H9 (cell line): ENCODE measurements around the gene DNAH11. TPM values are rescaled to one million over a fixed set of nuclear protein-coding genes. Genes with fewer than 3 reads are reported as not detected.

Source experiments
- DNase-seq: peaks from one replicate; pipeline ENCODE4 v3.0.0-alpha.2; 2017
- H2AFZ ChIP-seq: one replicate; pipeline ENCODE4 v1.6.1; 2013; ENCODE audit warnings: mild to moderate bottlenecking, low read length, control low read depth, moderate library complexity
- H2AK5ac ChIP-seq: 2 replicates; pipeline ENCODE4 v1.6.1; 2013; ENCODE audit warnings: low read length, control low read depth, mixed read lengths; ENCODE audit not compliant: insufficient read length
- H2BK120ac ChIP-seq: one replicate; pipeline ENCODE4 v1.6.1; 2013; ENCODE audit warnings: low read depth, mild to moderate bottlenecking, low read length, control low read depth, inconsistent platforms; ENCODE audit not compliant: poor library complexity, severe bottlenecking
- H2BK12ac ChIP-seq: 2 replicates; pipeline ENCODE4 v1.6.1; 2013; ENCODE audit warnings: low read length, control low read depth, mixed read lengths, low read depth; ENCODE audit not compliant: insufficient read length
- H2BK15ac ChIP-seq: 2 replicates; pipeline ENCODE4 v1.6.1; 2013; ENCODE audit warnings: low read depth, low read length, control low read depth
- H2BK20ac ChIP-seq: one replicate; pipeline ENCODE4 v1.6.1; 2013; ENCODE audit warnings: low read depth, mild to moderate bottlenecking, low read length, control low read depth, inconsistent platforms; ENCODE audit not compliant: poor library complexity, severe bottlenecking
- H2BK5ac ChIP-seq: 2 replicates; pipeline ENCODE4 v1.6.1; 2013; ENCODE audit warnings: low read length, control low read depth, mixed read lengths; ENCODE audit not compliant: insufficient read length
- H3K14ac ChIP-seq: 2 replicates; pipeline ENCODE4 v1.6.1; 2013; ENCODE audit warnings: low read length, control low read depth; ENCODE audit not compliant: insufficient read depth
- H3K18ac ChIP-seq: 2 replicates; pipeline ENCODE4 v1.6.1; 2013; ENCODE audit warnings: low read depth, mild to moderate bottlenecking, mixed read lengths, low read length, control low read depth; ENCODE audit not compliant: insufficient read length
- H3K23ac ChIP-seq: 2 replicates; pipeline ENCODE4 v1.6.1; 2013; ENCODE audit warnings: low read length, control low read depth, mixed read lengths, low read depth; ENCODE audit not compliant: insufficient read length
- H3K23me2 ChIP-seq: 2 replicates; pipeline ENCODE4 v1.6.1; 2013; ENCODE audit warnings: low read depth, mild to moderate bottlenecking, mixed read lengths, low read length, control low read depth; ENCODE audit not compliant: insufficient read length, poor library complexity, severe bottlenecking
- H3K27ac ChIP-seq: 2 replicates; pipeline ENCODE4 v1.5.1; 2013; ENCODE audit warnings: low read length, control low read depth, mixed read lengths, low read depth; ENCODE audit not compliant: insufficient read length
- H3K27me3 ChIP-seq: 2 replicates; pipeline ENCODE4 v1.6.1; 2013; ENCODE audit warnings: low read length, control low read depth, inconsistent platforms; ENCODE audit not compliant: insufficient read depth
- H3K4ac ChIP-seq: 2 replicates; pipeline ENCODE4 v1.6.1; 2013; ENCODE audit warnings: low read depth, mild to moderate bottlenecking, control low read depth, inconsistent platforms, low read length, moderate library complexity
- H3K4me1 ChIP-seq: 2 replicates; pipeline ENCODE4 v1.6.1; 2013; ENCODE audit warnings: low read length, control low read depth, inconsistent platforms; ENCODE audit not compliant: insufficient read depth
- H3K4me2 ChIP-seq: 2 replicates; pipeline ENCODE4 v1.6.1; 2013; ENCODE audit warnings: low read length, control low read depth, mixed read lengths; ENCODE audit not compliant: insufficient read length, insufficient read depth
- H3K56ac ChIP-seq: 2 replicates; pipeline ENCODE4 v1.6.1; 2013; ENCODE audit warnings: low read depth, mild to moderate bottlenecking, mixed read lengths, low read length, control low read depth; ENCODE audit not compliant: insufficient read length
- H3K79me1 ChIP-seq: 2 replicates; pipeline ENCODE4 v1.6.1; 2013; ENCODE audit warnings: low read depth, mild to moderate bottlenecking, moderate library complexity, low read length, control low read depth, inconsistent platforms; ENCODE audit not compliant: insufficient read depth, poor library complexity, severe bottlenecking
- H3K79me2 ChIP-seq: 2 replicates; pipeline ENCODE4 v1.6.1; 2013; ENCODE audit warnings: low read length, control low read depth, inconsistent platforms; ENCODE audit not compliant: insufficient read depth
- H3K9ac ChIP-seq: 2 replicates; pipeline ENCODE4 v1.6.1; 2013; ENCODE audit warnings: low read length, control low read depth, mixed read lengths; ENCODE audit not compliant: insufficient read length; ENCODE audit errors: extremely low read depth
- H3K9me3 ChIP-seq: one replicate; pipeline ENCODE4 v1.6.1; 2013; ENCODE audit warnings: low read depth, low read length, inconsistent platforms; ENCODE audit not compliant: control insufficient read depth
- H3T11ph ChIP-seq: one replicate; pipeline ENCODE4 v1.6.1; 2013; ENCODE audit warnings: mild to moderate bottlenecking, low read length, control low read depth, inconsistent platforms
- H4K20me1 ChIP-seq: one replicate; pipeline ENCODE4 v1.6.1; 2013; ENCODE audit not compliant: control insufficient read depth, insufficient read length, insufficient read depth
- H4K5ac ChIP-seq: 2 replicates; pipeline ENCODE4 v1.6.1; 2013; ENCODE audit warnings: low read depth, mild to moderate bottlenecking, mixed read lengths, low read length, control low read depth; ENCODE audit not compliant: insufficient read length
- H4K8ac ChIP-seq: replicated peaks from 2 replicates; pipeline ENCODE4 v1.6.1; 2013; ENCODE audit warnings: low read length, control low read depth, mixed read lengths, low read depth; ENCODE audit not compliant: insufficient read length
- H4K91ac ChIP-seq: 2 replicates; pipeline ENCODE4 v1.6.1; 2013; ENCODE audit warnings: low read depth, mild to moderate bottlenecking, moderate library complexity, mixed read lengths, low read length, control low read depth; ENCODE audit not compliant: insufficient read length
- H3K27ac Mint-ChIP-seq, 3 experiments: 2 replicates in 2 of 3; 3 replicates in 1 of 3; pipeline ENCODE4 v1.8.0; 2020 to 2021; ENCODE audit warnings: mixed read lengths in 3 of 3, mild to moderate bottlenecking in 1 of 3, moderate library complexity in 1 of 3
- H3K27me3 Mint-ChIP-seq: 2 replicates; pipeline ENCODE4 v1.8.0; 2021; ENCODE audit warnings: low read depth, mild to moderate bottlenecking, moderate library complexity, mixed read lengths
- H3K36me3 Mint-ChIP-seq, 3 experiments: 2 replicates in 2 of 3; 3 replicates in 1 of 3; pipeline ENCODE4 v1.8.0; 2020 to 2021; ENCODE audit warnings: low read depth in 3 of 3, mixed read lengths in 3 of 3; ENCODE audit not compliant: insufficient read depth in 1 of 3
- H3K4me1 Mint-ChIP-seq, 2 experiments: 2 replicates each; pipeline ENCODE4 v1.8.0; 2020; ENCODE audit warnings: mixed read lengths in 2 of 2
- H3K4me3 Mint-ChIP-seq, 2 experiments: 2 replicates in 1 of 2; 3 replicates in 1 of 2; pipeline ENCODE4 v1.8.0; 2020 to 2021; ENCODE audit warnings: mild to moderate bottlenecking in 2 of 2, mixed read lengths in 2 of 2, moderate library complexity in 1 of 2
- H3K9me3 Mint-ChIP-seq, 2 experiments: 2 replicates in 1 of 2; 3 replicates in 1 of 2; pipeline ENCODE4 v1.8.0; 2020; ENCODE audit warnings: mild to moderate bottlenecking in 2 of 2, mixed read lengths in 2 of 2, moderate library complexity in 1 of 2
- WGBS: extraction: QIAGEN DNeasy Blood & Tissue Kit; methylation state at CpG from one replicate; pipeline ENCODE4 v1.1.7; 2013; ENCODE audit warnings: missing lambda C conversion rate, low lambda C conversion rate, mixed read lengths; ENCODE audit not compliant: insufficient read length; ENCODE audit errors: extremely low coverage; 5-methylcytosine and 5-hydroxymethylcytosine counted together
- total RNA-seq: library from RNA; stranded (reverse); gene quantifications from 2 replicates; pipeline ENCODE4 v1.2.1, GENCODE V29; 2021
- TF ChIP-seq, protein P1 (sequence below): fragments of 200-600 bp; sonication (generic); conservative IDR thresholded peaks from 3 replicates; pipeline ENCODE4 v1.8.0; 2021; ENCODE audit warnings: antibody characterized with exemption, mild to moderate bottlenecking

Gene DNAH11
- total RNA-seq, 1 experiment from 2014 or later = 2.5 TPM

DNA sequence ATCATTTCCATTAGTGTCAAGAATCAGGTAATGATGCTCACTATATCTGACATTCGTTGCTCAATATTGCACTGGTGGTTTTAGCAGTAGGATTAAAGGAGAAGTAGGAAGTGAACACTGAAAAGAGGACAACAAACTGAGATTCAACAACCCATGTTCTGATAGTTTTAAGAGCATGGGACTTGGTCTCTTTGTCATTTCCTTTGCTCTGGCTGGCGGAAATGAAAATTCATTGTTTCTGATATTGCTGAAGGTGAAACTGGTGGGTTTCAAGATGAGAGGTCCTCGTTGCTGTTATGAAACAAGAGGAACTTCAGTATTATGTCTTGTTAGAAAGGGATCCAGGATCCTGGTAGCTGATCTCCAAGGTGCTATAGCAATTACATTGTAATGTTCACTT lies 129.0 kb downstream of the DNAH11 start:
- Mint-ChIP-seq H3K27me3 (no peaks in the 10 kb centered on the region), H3K27ac (no peak overlapping the region), H3K9me3 (no peaks in the 10 kb centered on the region), H3K4me3 (no peak overlapping the region), H3K4me1 (no peaks in the 10 kb centered on the region), H3K36me3 (no peaks in the 10 kb centered on the region)
- H3K9me3 ChIP-seq = no peaks in the 10 kb centered on the region
- no peak overlapping the region for H2BK20ac ChIP-seq
- no peak overlapping the region for H2BK120ac ChIP-seq
- H2BK5ac ChIP-seq = no peak overlapping the region
- no peak overlapping the region for H3K4me2 ChIP-seq
- H3K18ac ChIP-seq = no peak overlapping the region
- no peak overlapping the region for H2AK5ac ChIP-seq
- no peaks in the 10 kb centered on the region for H3K79me1 ChIP-seq
- H3K9ac ChIP-seq = no peak overlapping the region
- H2BK15ac ChIP-seq = no peak overlapping the region
- DNase-seq = no peak
- H4K8ac ChIP-seq = no peak overlapping the region
- H4K5ac ChIP-seq = no peak overlapping the region
- no CpG with 5 or more reads among the region's 3 CpGs for WGBS
- H3K27ac ChIP-seq = no peak overlapping the region
- H3K79me2 ChIP-seq = no peaks in the 10 kb centered on the region
- H3T11ph ChIP-seq = no peak overlapping the region
- TF ChIP-seq, protein P1, sequence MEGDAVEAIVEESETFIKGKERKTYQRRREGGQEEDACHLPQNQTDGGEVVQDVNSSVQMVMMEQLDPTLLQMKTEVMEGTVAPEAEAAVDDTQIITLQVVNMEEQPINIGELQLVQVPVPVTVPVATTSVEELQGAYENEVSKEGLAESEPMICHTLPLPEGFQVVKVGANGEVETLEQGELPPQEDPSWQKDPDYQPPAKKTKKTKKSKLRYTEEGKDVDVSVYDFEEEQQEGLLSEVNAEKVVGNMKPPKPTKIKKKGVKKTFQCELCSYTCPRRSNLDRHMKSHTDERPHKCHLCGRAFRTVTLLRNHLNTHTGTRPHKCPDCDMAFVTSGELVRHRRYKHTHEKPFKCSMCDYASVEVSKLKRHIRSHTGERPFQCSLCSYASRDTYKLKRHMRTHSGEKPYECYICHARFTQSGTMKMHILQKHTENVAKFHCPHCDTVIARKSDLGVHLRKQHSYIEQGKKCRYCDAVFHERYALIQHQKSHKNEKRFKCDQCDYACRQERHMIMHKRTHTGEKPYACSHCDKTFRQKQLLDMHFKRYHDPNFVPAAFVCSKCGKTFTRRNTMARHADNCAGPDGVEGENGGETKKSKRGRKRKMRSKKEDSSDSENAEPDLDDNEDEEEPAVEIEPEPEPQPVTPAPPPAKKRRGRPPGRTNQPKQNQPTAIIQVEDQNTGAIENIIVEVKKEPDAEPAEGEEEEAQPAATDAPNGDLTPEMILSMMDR = no peak
- H3K14ac ChIP-seq = no peak overlapping the region
- H2AFZ ChIP-seq = no peak overlapping the region
- no peak overlapping the region for H3K23ac ChIP-seq
- H2BK12ac ChIP-seq = no peak overlapping the region
- no peaks in the 10 kb centered on the region for H3K4me1 ChIP-seq
- H3K27me3 ChIP-seq = no peaks in the 10 kb centered on the region
- H4K20me1 ChIP-seq = no peaks in the 10 kb centered on the region
- no peaks in the 10 kb centered on the region for H3K23me2 ChIP-seq
- no peak overlapping the region for H3K56ac ChIP-seq
- H4K91ac ChIP-seq = no peak overlapping the region
- H3K4ac ChIP-seq = no peak overlapping the region
